Middle frontal gyrus (tissue), 1 donor: ENCODE results near the gene FAM227A.

Experiments
- DNase-seq: peaks from one replicate; pipeline ENCODE4 v3.0.0-alpha.2; 2015; ENCODE audit warnings: low spot score; ENCODE audit errors: extremely low spot score

Gene FAM227A

GRCh38 chr22:38549101-38549894, 106.9 kb downstream of the FAM227A start:
- no peak for DNase-seq

DNA sequence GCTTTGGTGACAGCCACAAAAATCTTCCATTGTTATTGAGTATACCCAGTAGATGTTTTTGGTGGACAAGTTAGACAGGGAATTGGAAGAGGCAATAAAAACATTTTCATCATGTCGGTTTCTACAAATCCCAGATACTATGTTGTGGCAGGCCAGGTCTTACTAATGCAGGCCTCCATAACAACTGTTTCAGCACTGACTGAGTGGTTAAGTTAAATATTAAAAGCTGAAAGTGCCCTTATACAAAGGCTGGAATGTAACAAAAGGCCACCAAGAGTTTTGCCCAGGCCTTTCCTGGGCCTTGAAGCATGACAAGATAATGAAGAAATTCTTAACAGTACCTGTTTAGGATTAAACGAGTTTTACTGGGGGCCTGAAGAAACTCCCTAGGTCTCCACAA, 115.5 kb downstream of the FAM227A start:
- DNase-seq, result no peak

- no peak for DNase-seq
Observed at GRCh38 chr22:38531251-38531938, 124.8 kb downstream of the FAM227A start.
